GM12878 (cell line): ENCODE results near the gene IDH3A. TPM values are rescaled to one million over a fixed set of nuclear protein-coding genes. Genes with fewer than 3 reads are reported as not detected.
A peak's percentile ranks its signal among the peaks of the same experiment; 100 is the strongest.

Experiments
- BACH1 ChIP-seq: fragments of 450-650 bp; IDR thresholded peaks from 2 replicates; pipeline ENCODE4 v1.6.1; 2017; ENCODE audit warnings: mild to moderate bottlenecking, borderline replicate concordance
- BRCA1 ChIP-seq: IDR thresholded peaks from 2 replicates; pipeline ENCODE4 v1.6.1; 2011; ENCODE audit warnings: low read depth, low read length, improper control_type of control experiment
- CBX5 ChIP-seq: sonication (generic); IDR thresholded peaks from 2 replicates; pipeline ENCODE4 v1.6.1; 2016; ENCODE audit warnings: low read depth, moderate library complexity, mild to moderate bottlenecking, inconsistent platforms
- FOXM1 ChIP-seq: IDR thresholded peaks from 2 replicates; pipeline ENCODE4 v1.6.1; 2012; ENCODE audit warnings: low read depth, mild to moderate bottlenecking, inconsistent platforms, low read length, moderate library complexity
- HCFC1 ChIP-seq: fragments of 150-350 bp; IDR thresholded peaks from 2 replicates; pipeline ENCODE4 v1.6.1; 2014; ENCODE audit warnings: low read length
- HDAC6 ChIP-seq: fragments of 200-600 bp; sonication (generic); IDR thresholded peaks from one replicate; pipeline ENCODE4 v1.8.0; 2017; ENCODE audit warnings: antibody characterized with exemption; ENCODE audit not compliant: unreplicated experiment
- JUND ChIP-seq: IDR thresholded peaks from 2 replicates; pipeline ENCODE4 v1.6.1; 2012; ENCODE audit warnings: low read depth, mild to moderate bottlenecking, low read length, improper control_type of control experiment, moderate library complexity
- MEF2B ChIP-seq: fragments of 450-650 bp; IDR thresholded peaks from 2 replicates; pipeline ENCODE4 v1.6.1; 2018; ENCODE audit warnings: mild to moderate bottlenecking, moderate library complexity; ENCODE audit not compliant: partially characterized antibody, poor library complexity, severe bottlenecking
- MTA2 ChIP-seq: fragments of 450-650 bp; IDR thresholded peaks from 2 replicates; pipeline ENCODE4 v1.6.1; 2016; ENCODE audit warnings: low read depth, mild to moderate bottlenecking, moderate library complexity
- MTA3 ChIP-seq: IDR thresholded peaks from 2 replicates; pipeline ENCODE4 v1.6.1; 2012; ENCODE audit warnings: low read length, inconsistent platforms, borderline replicate concordance
- NRF1 ChIP-seq: conservative IDR thresholded peaks from 2 replicates; pipeline ENCODE4 v1.6.1; 2011; ENCODE audit warnings: mild to moderate bottlenecking, low read depth, low read length, improper control_type of control experiment
- PAX8 ChIP-seq: fragments of 450-650 bp; IDR thresholded peaks from 2 replicates; pipeline ENCODE4 v1.6.1; 2017; ENCODE audit warnings: mild to moderate bottlenecking, moderate library complexity
- PML ChIP-seq: IDR thresholded peaks from 2 replicates; pipeline ENCODE4 v1.6.1; 2012; ENCODE audit warnings: low read length, inconsistent platforms
- POLR2AphosphoS5 ChIP-seq: IDR thresholded peaks from 2 replicates; pipeline ENCODE4 v1.6.1; 2011; ENCODE audit warnings: mild to moderate bottlenecking, low read length, inconsistent platforms
- RELA ChIP-seq: fragments of 450-650 bp; IDR thresholded peaks from 2 replicates; pipeline ENCODE4 v1.8.0; 2014; ENCODE audit warnings: borderline replicate concordance; ENCODE audit not compliant: partially characterized antibody
- RUNX3 ChIP-seq: IDR thresholded peaks from 2 replicates; pipeline ENCODE4 v1.6.1; 2012; ENCODE audit warnings: low read length, inconsistent platforms
- SRF ChIP-seq, 2 experiments: IDR thresholded peaks; 2 replicates each; pipeline ENCODE4 v1.6.1; 2011; ENCODE audit warnings: low read depth in 2 of 2, low read length in 2 of 2, mild to moderate bottlenecking in 1 of 2, moderate library complexity in 1 of 2
- TARDBP ChIP-seq: IDR thresholded peaks from 2 replicates; pipeline ENCODE4 v1.6.1; 2016; ENCODE audit warnings: borderline replicate concordance
- polyA plus RNA-seq, 11 experiments: library from polyadenylated mRNA; depleted of rRNA in 4 of 11; unstranded in 6 of 11; stranded (reverse) in 5 of 11; fragments of >200 nt; fragmentation: Nextera tagmentation in 4 of 11; fragmentation: Illumina TruSeq in 1 of 11; extraction: Ambion mirVana in 4 of 11; extraction: Trizol in 1 of 11; gene quantifications; 1 replicate in 1 of 11; 2 replicates in 10 of 11; pipeline versions ENCODE4 v1.2.1 to v1.2.3, GENCODE V29; 2011 to 2016; ENCODE audit warnings: inconsistent platforms in 2 of 11, missing spikeins in 2 of 11, low read depth in 1 of 11
- total RNA-seq, 4 experiments: library from RNA; depleted of rRNA in 3 of 4; stranded (reverse); fragments of >200 nt in 3 of 4; fragmentation: Illumina TruSeq in 1 of 4; extraction: Trizol in 1 of 4; gene quantifications; 2 replicates each; pipeline versions ENCODE4 v1.2.1 to v1.2.3, GENCODE V29; 2013 to 2021
- TF ChIP-seq, protein P1 (sequence below): IDR thresholded peaks from 2 replicates; pipeline ENCODE4 v1.6.1; 2012; ENCODE audit warnings: low read length, inconsistent platforms
- TF ChIP-seq, protein P2 (sequence below): IDR thresholded peaks from 2 replicates; pipeline ENCODE4 v1.6.1; 2011; ENCODE audit warnings: low read depth, low read length, improper control_type of control experiment, borderline replicate concordance
- TF ChIP-seq, protein P3 (sequence below): fragments of 450-650 bp; formaldehyde crosslinking; IDR thresholded peaks from 2 replicates; pipeline ENCODE4 v1.5.0; 2022; ENCODE audit warnings: mild to moderate bottlenecking, missing genetic modification characterization
- TF ChIP-seq, protein P4 (sequence below): fragments of 450-650 bp; IDR thresholded peaks from 2 replicates; pipeline ENCODE4 v1.6.1; 2018; ENCODE audit warnings: mild to moderate bottlenecking, low read depth, moderate library complexity; ENCODE audit not compliant: partially characterized antibody

The IDH3A gene
- total and polyA plus RNA-seq, 10 of the 15 experiments (the other 5 are each of a cell fraction or from before 2014, with no cell fraction given): 83.9 to 254 (median 195) TPM

DNA sequence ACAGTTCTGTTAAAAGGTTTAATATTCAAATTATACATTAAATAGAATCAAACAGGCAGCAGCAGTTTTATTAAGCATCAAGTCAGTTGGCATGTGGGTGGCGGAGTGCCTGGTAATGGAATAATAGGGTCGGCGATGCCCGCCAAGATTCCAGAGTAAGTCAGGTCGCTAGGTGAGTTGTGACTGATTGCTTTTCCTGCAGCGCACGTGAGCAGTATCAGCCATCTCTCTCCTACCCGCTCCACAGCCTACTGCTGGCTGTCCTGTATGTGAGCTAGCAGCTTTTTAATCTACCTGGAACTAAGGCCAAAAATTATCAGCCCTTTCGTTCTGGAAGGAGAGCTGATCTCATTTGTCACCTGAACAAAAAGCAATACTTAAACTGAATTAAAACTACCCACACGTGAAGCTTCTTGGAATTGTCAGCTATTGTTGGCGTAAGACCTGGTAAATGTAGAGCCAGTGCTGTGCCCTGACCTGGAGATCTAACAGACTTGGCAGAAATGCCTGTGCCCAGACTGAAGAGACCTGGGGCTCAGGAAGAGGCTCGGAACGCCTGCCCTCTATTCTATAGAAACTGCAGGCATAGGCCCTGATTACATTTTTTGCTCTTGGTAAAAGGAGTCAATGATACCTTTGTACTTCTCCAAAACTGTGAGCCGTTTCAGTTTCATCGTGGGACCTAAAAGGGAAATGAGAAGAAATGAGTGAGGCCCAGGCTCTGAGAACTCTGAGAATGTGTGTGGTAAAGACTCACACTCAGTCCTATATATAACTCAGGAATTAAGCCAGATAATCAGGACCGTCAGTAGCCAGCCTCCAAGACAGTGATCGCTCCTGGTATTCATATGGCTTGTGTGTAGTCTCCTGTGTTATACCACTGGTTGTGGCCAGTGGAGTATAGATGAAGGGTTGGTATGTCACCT, 21.9 kb downstream of the IDH3A start (continued):
- TF ChIP-seq RUNX3 (peak; percentile 75), JUND (no peak), MEF2B (peak; percentile 82), CBX5 (peak; percentile 87; the same call in 1 of the 2 replicates), RELA (no peak), PML (no peak; the same call in 1 of the 2 replicates), SRF (IDR thresholded peaks at IDR 0.05; ENCODE audit: low read depth in 2 of 2, low read length in 2 of 2) (no peak), MTA2 (peak; percentile 65), HCFC1 (no peak), FOXM1 (0 out of 2 replicates have a peak, but pooled peaks have one; percentile 34), HDAC6 (no peak), PAX8 (no peak), TARDBP (no peak), BACH1 (peak; percentile 44; the same call in 1 of the 2 replicates), MTA3 (peak; percentile 26; the same call in 1 of the 2 replicates), BRCA1 (no peak), NRF1 (no peak), POLR2AphosphoS5 (no peak)
- TF ChIP-seq, protein P1, sequence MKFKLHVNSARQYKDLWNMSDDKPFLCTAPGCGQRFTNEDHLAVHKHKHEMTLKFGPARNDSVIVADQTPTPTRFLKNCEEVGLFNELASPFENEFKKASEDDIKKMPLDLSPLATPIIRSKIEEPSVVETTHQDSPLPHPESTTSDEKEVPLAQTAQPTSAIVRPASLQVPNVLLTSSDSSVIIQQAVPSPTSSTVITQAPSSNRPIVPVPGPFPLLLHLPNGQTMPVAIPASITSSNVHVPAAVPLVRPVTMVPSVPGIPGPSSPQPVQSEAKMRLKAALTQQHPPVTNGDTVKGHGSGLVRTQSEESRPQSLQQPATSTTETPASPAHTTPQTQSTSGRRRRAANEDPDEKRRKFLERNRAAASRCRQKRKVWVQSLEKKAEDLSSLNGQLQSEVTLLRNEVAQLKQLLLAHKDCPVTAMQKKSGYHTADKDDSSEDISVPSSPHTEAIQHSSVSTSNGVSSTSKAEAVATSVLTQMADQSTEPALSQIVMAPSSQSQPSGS: peak; percentile 66; the same call in 1 of the 2 replicates
- TF ChIP-seq, protein P2, sequence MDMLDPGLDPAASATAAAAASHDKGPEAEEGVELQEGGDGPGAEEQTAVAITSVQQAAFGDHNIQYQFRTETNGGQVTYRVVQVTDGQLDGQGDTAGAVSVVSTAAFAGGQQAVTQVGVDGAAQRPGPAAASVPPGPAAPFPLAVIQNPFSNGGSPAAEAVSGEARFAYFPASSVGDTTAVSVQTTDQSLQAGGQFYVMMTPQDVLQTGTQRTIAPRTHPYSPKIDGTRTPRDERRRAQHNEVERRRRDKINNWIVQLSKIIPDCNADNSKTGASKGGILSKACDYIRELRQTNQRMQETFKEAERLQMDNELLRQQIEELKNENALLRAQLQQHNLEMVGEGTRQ: no peak
- TF ChIP-seq, protein P3, sequence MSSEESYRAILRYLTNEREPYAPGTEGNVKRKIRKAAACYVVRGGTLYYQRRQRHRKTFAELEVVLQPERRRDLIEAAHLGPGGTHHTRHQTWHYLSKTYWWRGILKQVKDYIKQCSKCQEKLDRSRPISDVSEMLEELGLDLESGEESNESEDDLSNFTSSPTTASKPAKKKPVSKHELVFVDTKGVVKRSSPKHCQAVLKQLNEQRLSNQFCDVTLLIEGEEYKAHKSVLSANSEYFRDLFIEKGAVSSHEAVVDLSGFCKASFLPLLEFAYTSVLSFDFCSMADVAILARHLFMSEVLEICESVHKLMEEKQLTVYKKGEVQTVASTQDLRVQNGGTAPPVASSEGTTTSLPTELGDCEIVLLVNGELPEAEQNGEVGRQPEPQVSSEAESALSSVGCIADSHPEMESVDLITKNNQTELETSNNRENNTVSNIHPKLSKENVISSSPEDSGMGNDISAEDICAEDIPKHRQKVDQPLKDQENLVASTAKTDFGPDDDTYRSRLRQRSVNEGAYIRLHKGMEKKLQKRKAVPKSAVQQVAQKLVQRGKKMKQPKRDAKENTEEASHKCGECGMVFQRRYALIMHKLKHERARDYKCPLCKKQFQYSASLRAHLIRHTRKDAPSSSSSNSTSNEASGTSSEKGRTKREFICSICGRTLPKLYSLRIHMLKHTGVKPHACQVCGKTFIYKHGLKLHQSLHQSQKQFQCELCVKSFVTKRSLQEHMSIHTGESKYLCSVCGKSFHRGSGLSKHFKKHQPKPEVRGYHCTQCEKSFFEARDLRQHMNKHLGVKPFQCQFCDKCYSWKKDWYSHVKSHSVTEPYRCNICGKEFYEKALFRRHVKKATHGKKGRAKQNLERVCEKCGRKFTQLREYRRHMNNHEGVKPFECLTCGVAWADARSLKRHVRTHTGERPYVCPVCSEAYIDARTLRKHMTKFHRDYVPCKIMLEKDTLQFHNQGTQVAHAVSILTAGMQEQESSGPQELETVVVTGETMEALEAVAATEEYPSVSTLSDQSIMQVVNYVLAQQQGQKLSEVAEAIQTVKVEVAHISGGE (CRISPR knock-in tag): no peak
- TF ChIP-seq, protein P4, sequence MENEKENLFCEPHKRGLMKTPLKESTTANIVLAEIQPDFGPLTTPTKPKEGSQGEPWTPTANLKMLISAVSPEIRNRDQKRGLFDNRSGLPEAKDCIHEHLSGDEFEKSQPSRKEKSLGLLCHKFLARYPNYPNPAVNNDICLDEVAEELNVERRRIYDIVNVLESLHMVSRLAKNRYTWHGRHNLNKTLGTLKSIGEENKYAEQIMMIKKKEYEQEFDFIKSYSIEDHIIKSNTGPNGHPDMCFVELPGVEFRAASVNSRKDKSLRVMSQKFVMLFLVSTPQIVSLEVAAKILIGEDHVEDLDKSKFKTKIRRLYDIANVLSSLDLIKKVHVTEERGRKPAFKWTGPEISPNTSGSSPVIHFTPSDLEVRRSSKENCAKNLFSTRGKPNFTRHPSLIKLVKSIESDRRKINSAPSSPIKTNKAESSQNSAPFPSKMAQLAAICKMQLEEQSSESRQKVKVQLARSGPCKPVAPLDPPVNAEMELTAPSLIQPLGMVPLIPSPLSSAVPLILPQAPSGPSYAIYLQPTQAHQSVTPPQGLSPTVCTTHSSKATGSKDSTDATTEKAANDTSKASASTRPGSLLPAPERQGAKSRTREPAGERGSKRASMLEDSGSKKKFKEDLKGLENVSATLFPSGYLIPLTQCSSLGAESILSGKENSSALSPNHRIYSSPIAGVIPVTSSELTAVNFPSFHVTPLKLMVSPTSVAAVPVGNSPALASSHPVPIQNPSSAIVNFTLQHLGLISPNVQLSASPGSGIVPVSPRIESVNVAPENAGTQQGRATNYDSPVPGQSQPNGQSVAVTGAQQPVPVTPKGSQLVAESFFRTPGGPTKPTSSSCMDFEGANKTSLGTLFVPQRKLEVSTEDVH: no peak
